Measurements from ENCODE around the gene STARD10. TPM values are rescaled to one million over a fixed set of nuclear protein-coding genes. Genes with fewer than 3 reads are reported as not detected.

STARD10 gene
- total and polyA plus RNA-seq, 9 of the 15 experiments (the other 6 are each of a cell fraction or from before 2014, with no cell fraction given), result 0.15 to 52.9 (median 32.3) TPM

- ATAC-seq, result peak; percentile 81
- no TSS peak for BruUV-seq (replicated peaks)
- CTCF ChIA-PET (ENCODE audit: low intra/inter-chr PET ratio), result no interaction called here
- no peaks in the 10 kb centered on the region for H3K9me3 ChIP-seq (replicated peaks; ENCODE audit: control insufficient read depth, insufficient read depth, low read depth, low read length)
- peaks cover 93% of the 10 kb centered on the region for H3K79me2 ChIP-seq (ENCODE audit: control insufficient read depth, insufficient read depth, low read length)
- H3K27me3 ChIP-seq (ENCODE audit: control insufficient read depth in 2 of 2, insufficient read depth in 2 of 2, low read length in 2 of 2), result no peaks in the 10 kb centered on the region
- H3K4me2 ChIP-seq (ENCODE audit: insufficient read depth, low read length), result no peak overlapping the region
- peak overlapping the region; percentile 47; the same call in 2 of the 3 replicates for H3K27ac ChIP-seq (ENCODE audit: extremely low read depth, low read depth, low read length)
- intact Hi-C loops (cut with micrococcal nuclease) (no loop called here), in situ Hi-C loops (cut with MboI) (no loop called here)
- peak; percentile 42 to 79 (median 58) for DNase-seq (ENCODE audit: extremely low read depth in 1 of 4, low spot score in 3 of 4)
- no peak overlapping the region for H2AFZ ChIP-seq (ENCODE audit: low read depth, low read length)
- H3K9me1 ChIP-seq (ENCODE audit: control insufficient read depth, insufficient read depth, low read length), result peaks cover 11% of the 10 kb centered on the region
- 70% methylated on average over 10 of the region's 11 CpGs for WGBS (ENCODE audit: insufficient coverage, low coverage, missing lambda C conversion rate)
- peaks cover 75 to 80% of the 10 kb centered on the region in 2 experiments for H3K4me1 ChIP-seq (replicated peaks in 1 of 2; ENCODE audit: control insufficient read depth in 2 of 2, insufficient read depth in 2 of 2, low read length in 2 of 2)
- H3K4me3 ChIP-seq, result no peak overlapping the region
- peak overlapping the region in 1 of 2 experiments; percentile 80; a peak in 3 of 4 replicates for H3K9ac ChIP-seq (ENCODE audit: insufficient read depth in 1 of 2, low read depth in 2 of 2, low read length in 2 of 2)
- FAIRE-seq, result peak; percentile 76
- POLR2A ChIA-PET, result interaction anchor here (1.0 to 1.2 kb wide), 2 partner anchors 12 to 13 kb away, joined by 3 to 4 read pairs; no protein-coding TSS in a partner anchor
- peaks cover 29% of the 10 kb centered on the region; the same call in 2 of the 3 replicates for H3K36me3 ChIP-seq (ENCODE audit: control insufficient read depth, insufficient read depth, low read length)
- H4K20me1 ChIP-seq (replicated peaks; ENCODE audit: control insufficient read depth, insufficient read depth, low read length), result peaks cover 2% of the 10 kb centered on the region; the same call in 1 of the 2 replicates
- TF ChIP-seq, protein P1, sequence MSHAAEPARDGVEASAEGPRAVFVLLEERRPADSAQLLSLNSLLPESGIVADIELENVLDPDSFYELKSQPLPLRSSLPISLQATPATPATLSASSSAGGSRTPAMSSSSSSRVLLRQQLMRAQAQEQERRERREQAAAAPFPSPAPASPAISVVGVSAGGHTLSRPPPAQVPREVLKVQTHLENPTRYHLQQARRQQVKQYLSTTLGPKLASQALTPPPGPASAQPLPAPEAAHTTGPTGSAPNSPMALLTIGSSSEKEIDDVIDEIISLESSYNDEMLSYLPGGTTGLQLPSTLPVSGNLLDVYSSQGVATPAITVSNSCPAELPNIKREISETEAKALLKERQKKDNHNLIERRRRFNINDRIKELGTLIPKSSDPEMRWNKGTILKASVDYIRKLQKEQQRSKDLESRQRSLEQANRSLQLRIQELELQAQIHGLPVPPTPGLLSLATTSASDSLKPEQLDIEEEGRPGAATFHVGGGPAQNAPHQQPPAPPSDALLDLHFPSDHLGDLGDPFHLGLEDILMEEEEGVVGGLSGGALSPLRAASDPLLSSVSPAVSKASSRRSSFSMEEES (CRISPR knock-in tag; IDR thresholded peaks at IDR 0.05), result no peak
- no peak for TF ChIP-seq CBX8 (IDR thresholded peaks at IDR 0.05; ENCODE audit: borderline replicate concordance, extremely low read depth, low read depth, low read length, poor library complexity, severe bottlenecking)
- TF ChIP-seq, protein P2, sequence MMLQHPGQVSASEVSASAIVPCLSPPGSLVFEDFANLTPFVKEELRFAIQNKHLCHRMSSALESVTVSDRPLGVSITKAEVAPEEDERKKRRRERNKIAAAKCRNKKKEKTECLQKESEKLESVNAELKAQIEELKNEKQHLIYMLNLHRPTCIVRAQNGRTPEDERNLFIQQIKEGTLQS (IDR thresholded peaks at IDR 0.05), result peak; percentile 36; the same call in 1 of the 2 replicates
- TF ChIP-seq, protein P2 (CRISPR knock-in tag; conservative IDR thresholded peaks at IDR 0.05), result no peak
- TF ChIP-seq CBX5 (IDR thresholded peaks at IDR 0.05; ENCODE audit: borderline replicate concordance, low read depth), result no peak
- no peak for TF ChIP-seq NR2C1 (IDR thresholded peaks at IDR 0.05)
- no peak for TF ChIP-seq NR2C1 (tag; IDR thresholded peaks at IDR 0.05)
- TF ChIP-seq, protein P3, sequence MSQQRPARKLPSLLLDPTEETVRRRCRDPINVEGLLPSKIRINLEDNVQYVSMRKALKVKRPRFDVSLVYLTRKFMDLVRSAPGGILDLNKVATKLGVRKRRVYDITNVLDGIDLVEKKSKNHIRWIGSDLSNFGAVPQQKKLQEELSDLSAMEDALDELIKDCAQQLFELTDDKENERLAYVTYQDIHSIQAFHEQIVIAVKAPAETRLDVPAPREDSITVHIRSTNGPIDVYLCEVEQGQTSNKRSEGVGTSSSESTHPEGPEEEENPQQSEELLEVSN (IDR thresholded peaks at IDR 0.05; ENCODE audit: borderline replicate concordance in 1 of 2, extremely low read depth in 1 of 2, insufficient read depth in 1 of 2, insufficient read length in 1 of 2, low read depth in 1 of 2, low read length in 1 of 2, poor library complexity in 1 of 2, severe bottlenecking in 1 of 2), result no peak
- TF ChIP-seq HNRNPK (IDR thresholded peaks at IDR 0.05; ENCODE audit: low read depth, low read length, poor library complexity, severe bottlenecking), result no peak
- 0 out of 2 replicates have a peak, but pooled peaks have one; percentile 22 for TF ChIP-seq GABPB1 (CRISPR knock-in tag; IDR thresholded peaks at IDR 0.05)
- TF ChIP-seq ELK3 (CRISPR knock-in tag; IDR thresholded peaks at IDR 0.05), result no peak
- TF ChIP-seq ZNF24 (IDR thresholded peaks at IDR 0.05), result no peak
- no peak for TF ChIP-seq ESRRB (CRISPR knock-in tag; IDR thresholded peaks at IDR 0.05; ENCODE audit: borderline replicate concordance)
- TF ChIP-seq BHLHE40 (IDR thresholded peaks at IDR 0.05; ENCODE audit: low read length), result peak; percentile 75; the same call in 1 of the 2 replicates
- 0 out of 2 replicates have a peak, but pooled peaks have one; percentile 10 for TF ChIP-seq L3MBTL2 (IDR thresholded peaks at IDR 0.05)
- TF ChIP-seq ZNF212 (CRISPR knock-in tag; IDR thresholded peaks at IDR 0.05), result no peak
Measured at GRCh38 chr11:72738199-72739141, 55.4 kb downstream of the STARD10 start.

All from K562 (cell line).